Lower leg skin (tissue), 4 donors: ENCODE data around the gene TFCP2. TPM values are rescaled to one million over a fixed set of nuclear protein-coding genes. Genes with fewer than 3 reads are reported as not detected.
A peak's percentile ranks its signal among the peaks of the same experiment; 100 is the strongest.

Experiments
- DNase-seq, 2 donors: peaks; one replicate each; pipeline ENCODE4 v3.0.0-alpha.2; 2019; ENCODE audit warnings: low spot score in 2 of 2
- H3K4me3 ChIP-seq: fragments of 200-600 bp; sonication (generic); 2 replicates; pipeline ENCODE4 v1.5.1; 2017; ENCODE audit warnings: mild to moderate bottlenecking, low read depth; ENCODE audit not compliant: poor library complexity, severe bottlenecking
- CTCF ChIP-seq, 3 donors: fragments of 450-650 bp; IDR thresholded peaks; one replicate each; pipeline ENCODE4 v1.5.1; 2016; ENCODE audit warnings: antibody characterized with exemption in 3 of 3, mild to moderate bottlenecking in 3 of 3, moderate library complexity in 2 of 3
- POLR2A ChIP-seq, 2 donors: fragments of 450-650 bp; IDR thresholded peaks; one replicate each; pipeline ENCODE4 v1.6.1; 2016 to 2017; ENCODE audit warnings: antibody characterized with exemption in 2 of 2, mild to moderate bottlenecking in 1 of 2, moderate library complexity in 1 of 2
- WGBS, 2 donors: methylation state at CpG; one replicate each; pipeline ENCODE4 v1.1.5; 2018; 5-methylcytosine and 5-hydroxymethylcytosine counted together
- intact Hi-C: fragments of 100-400 bp; cut with DNase I; formaldehyde crosslinking; loops from one replicate; pipeline ENCODE4 v1.15.0; 2023; ENCODE audit warnings: low total_unique reads
- total RNA-seq, 4 donors: library from RNA; depleted of rRNA; stranded (reverse); fragments of >200 nt; gene quantifications; one replicate each; pipeline ENCODE4 v1.1.0, GENCODE V29; 2016

Gene TFCP2
- total RNA-seq, 4 donors from 2014 or later = 14.9 to 17.7 (median 17.1) TPM

GRCh38 chr12:51217968-51218606, 45.2 kb upstream of the TFCP2 start, which contains the start of gene POU6F1:
POU6F1 (minus strand) TSS chr12:51218062; CDS start chr12:51206836, 11,226 bp downstream.
- intact Hi-C loops = no loop called here
- TF ChIP-seq CTCF (IDR thresholded peaks at IDR 0.05) (no peak), POLR2A (IDR thresholded peaks at IDR 0.05) (no peak)
- peak; percentile 54 to 94 for DNase-seq
- peak within 1 kb of the TSS; percentile 67 for H3K4me3 ChIP-seq
- 0% methylated on average over 28 to 31 of the region's 35 CpGs for WGBS, 2 donors

- TF ChIP-seq CTCF (IDR thresholded peaks at IDR 0.05) (no peak), POLR2A (IDR thresholded peaks at IDR 0.05) (no peak)
- intact Hi-C loops = no loop called here
- DNase-seq = peak; percentile 34 to 91
- WGBS, 2 donors = 1 to 3% methylated on average over 65 to 79 of the region's 81 CpGs
- H3K4me3 ChIP-seq = peak overlapping the region; percentile 67
Measured at GRCh38 chr12:51217133-51217967, 44.4 kb upstream of the TFCP2 start.

- 11 to 33% methylated on average over 7 of the region's 7 CpGs for WGBS, 2 donors
- TF ChIP-seq POLR2A (IDR thresholded peaks at IDR 0.05) (no peak), CTCF (IDR thresholded peaks at IDR 0.05) (no peak)
- intact Hi-C loops = no loop called here
- H3K4me3 ChIP-seq = no peak overlapping the region
- DNase-seq = no peak
Measured at GRCh38 chr12:51216642-51217041, 43.7 kb upstream of the TFCP2 start.

GRCh38 chr12:51214895-51215294, 42.0 kb upstream of the TFCP2 start:
- H3K4me3 ChIP-seq = no peak overlapping the region
- WGBS, 2 donors = 87 to 95% methylated on average over 5 of the region's 5 CpGs
- DNase-seq = no peak
- intact Hi-C loops = no loop called here
- TF ChIP-seq CTCF (IDR thresholded peaks at IDR 0.05) = no peak
- TF ChIP-seq POLR2A (IDR thresholded peaks at IDR 0.05) = no peak

- WGBS, 2 donors = 63 to 68% methylated on average over 2 of the region's 2 CpGs
- H3K4me3 ChIP-seq = no peak overlapping the region
- TF ChIP-seq POLR2A (IDR thresholded peaks at IDR 0.05) (no peak), CTCF (IDR thresholded peaks at IDR 0.05) (no peak)
- no peak for DNase-seq
- intact Hi-C loops = no loop called here
Measured at GRCh38 chr12:51210690-51211395, 37.9 kb upstream of the TFCP2 start.
